Thyroid gland (tissue), 4 donors: ENCODE results near the gene MAP4K5.

ENCODE experiments used
- POLR2A ChIP-seq, 2 donors: fragments of 450-650 bp; IDR thresholded peaks; one replicate each; pipeline ENCODE4 v1.6.1; 2017; ENCODE audit warnings: antibody characterized with exemption in 2 of 2, mild to moderate bottlenecking in 2 of 2, moderate library complexity in 1 of 2
- TF ChIP-seq, protein P1 (sequence below), 6 experiments: fragments of 200-600 bp in 3 of 6; fragments of 450-650 bp in 3 of 6; sonication (generic) in 3 of 6; IDR thresholded peaks; one replicate each; pipeline ENCODE4 v1.5.1; 2016 to 2019; ENCODE audit warnings: antibody characterized with exemption in 6 of 6, mild to moderate bottlenecking in 2 of 6, inconsistent platforms in 1 of 6, moderate library complexity in 1 of 6

GRCh38 chr14:50375760-50376159 lies 156.6 kb downstream of the MAP4K5 start:
- TF ChIP-seq, protein P1, sequence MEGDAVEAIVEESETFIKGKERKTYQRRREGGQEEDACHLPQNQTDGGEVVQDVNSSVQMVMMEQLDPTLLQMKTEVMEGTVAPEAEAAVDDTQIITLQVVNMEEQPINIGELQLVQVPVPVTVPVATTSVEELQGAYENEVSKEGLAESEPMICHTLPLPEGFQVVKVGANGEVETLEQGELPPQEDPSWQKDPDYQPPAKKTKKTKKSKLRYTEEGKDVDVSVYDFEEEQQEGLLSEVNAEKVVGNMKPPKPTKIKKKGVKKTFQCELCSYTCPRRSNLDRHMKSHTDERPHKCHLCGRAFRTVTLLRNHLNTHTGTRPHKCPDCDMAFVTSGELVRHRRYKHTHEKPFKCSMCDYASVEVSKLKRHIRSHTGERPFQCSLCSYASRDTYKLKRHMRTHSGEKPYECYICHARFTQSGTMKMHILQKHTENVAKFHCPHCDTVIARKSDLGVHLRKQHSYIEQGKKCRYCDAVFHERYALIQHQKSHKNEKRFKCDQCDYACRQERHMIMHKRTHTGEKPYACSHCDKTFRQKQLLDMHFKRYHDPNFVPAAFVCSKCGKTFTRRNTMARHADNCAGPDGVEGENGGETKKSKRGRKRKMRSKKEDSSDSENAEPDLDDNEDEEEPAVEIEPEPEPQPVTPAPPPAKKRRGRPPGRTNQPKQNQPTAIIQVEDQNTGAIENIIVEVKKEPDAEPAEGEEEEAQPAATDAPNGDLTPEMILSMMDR (IDR thresholded peaks at IDR 0.05), result no peak
- TF ChIP-seq POLR2A (IDR thresholded peaks at IDR 0.05), result no peak
